Esophagus squamous epithelium (tissue), 4 donors: ENCODE measurements around the gene XG.

Experiments
- POLR2A ChIP-seq, 4 donors: fragments of 450-650 bp; IDR thresholded peaks; one replicate each; pipeline ENCODE4 v1.6.1; 2017; ENCODE audit warnings: antibody characterized with exemption in 4 of 4, mild to moderate bottlenecking in 4 of 4, moderate library complexity in 3 of 4
- TF ChIP-seq, protein P1 (sequence below), 6 experiments: fragments of 450-650 bp in 4 of 6; fragments of 200-600 bp in 2 of 6; sonication (generic) in 2 of 6; IDR thresholded peaks; one replicate each; pipeline ENCODE4 v1.5.1; 2016 to 2019; ENCODE audit warnings: antibody characterized with exemption in 6 of 6, mild to moderate bottlenecking in 4 of 6, moderate library complexity in 4 of 6

DNA sequence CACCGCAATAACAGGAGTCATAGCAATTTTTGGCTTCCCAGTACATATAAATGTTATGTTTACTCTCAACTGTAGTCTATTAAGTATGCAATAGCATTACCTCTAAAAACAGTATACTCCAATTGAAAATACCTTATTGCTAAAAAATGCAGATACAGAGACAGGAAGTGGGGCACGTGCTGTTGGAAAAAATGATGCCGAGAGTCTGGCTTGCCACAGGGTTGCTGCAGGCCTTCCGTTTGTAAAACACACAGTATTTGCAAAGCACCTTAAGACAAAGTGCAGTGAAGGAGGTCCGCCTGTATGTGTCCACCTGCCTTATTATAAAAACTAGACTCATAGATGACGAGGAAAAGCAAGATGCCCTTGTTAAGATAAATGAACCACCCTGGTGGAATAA, 37.3 kb upstream of the XG start:
- TF ChIP-seq, protein P1, sequence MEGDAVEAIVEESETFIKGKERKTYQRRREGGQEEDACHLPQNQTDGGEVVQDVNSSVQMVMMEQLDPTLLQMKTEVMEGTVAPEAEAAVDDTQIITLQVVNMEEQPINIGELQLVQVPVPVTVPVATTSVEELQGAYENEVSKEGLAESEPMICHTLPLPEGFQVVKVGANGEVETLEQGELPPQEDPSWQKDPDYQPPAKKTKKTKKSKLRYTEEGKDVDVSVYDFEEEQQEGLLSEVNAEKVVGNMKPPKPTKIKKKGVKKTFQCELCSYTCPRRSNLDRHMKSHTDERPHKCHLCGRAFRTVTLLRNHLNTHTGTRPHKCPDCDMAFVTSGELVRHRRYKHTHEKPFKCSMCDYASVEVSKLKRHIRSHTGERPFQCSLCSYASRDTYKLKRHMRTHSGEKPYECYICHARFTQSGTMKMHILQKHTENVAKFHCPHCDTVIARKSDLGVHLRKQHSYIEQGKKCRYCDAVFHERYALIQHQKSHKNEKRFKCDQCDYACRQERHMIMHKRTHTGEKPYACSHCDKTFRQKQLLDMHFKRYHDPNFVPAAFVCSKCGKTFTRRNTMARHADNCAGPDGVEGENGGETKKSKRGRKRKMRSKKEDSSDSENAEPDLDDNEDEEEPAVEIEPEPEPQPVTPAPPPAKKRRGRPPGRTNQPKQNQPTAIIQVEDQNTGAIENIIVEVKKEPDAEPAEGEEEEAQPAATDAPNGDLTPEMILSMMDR (IDR thresholded peaks at IDR 0.05): no peak
- no peak for TF ChIP-seq POLR2A (IDR thresholded peaks at IDR 0.05)
